ENCODE measurements around the gene POLR2H. TPM values are rescaled to one million over a fixed set of nuclear protein-coding genes. Genes with fewer than 3 reads are reported as not detected.

The POLR2H gene
- total RNA-seq, 1 experiment from 2014 or later = 133 TPM

GRCh38 chr3:184315543-184315867 is 46.0 kb upstream of the POLR2H start:
- POLR2A ChIA-PET = no interaction called here
- ATAC-seq (no peak), DNase-seq (ENCODE audit: low spot score) (no peak)
- peaks cover 22% of the 10 kb centered on the region for H3K36me3 Mint-ChIP-seq
- no peaks in the 10 kb centered on the region for H3K9me3 Mint-ChIP-seq
- peak overlapping the region; percentile 72 for H3K4me3 Mint-ChIP-seq
- TF ChIP-seq GTF2I (CRISPR knock-in tag; conservative IDR thresholded peaks at IDR 0.05) (no peak), ZNF512 (CRISPR knock-in tag; IDR thresholded peaks at IDR 0.05; ENCODE audit: borderline replicate concordance) (no peak), CREB1 (CRISPR knock-in tag; IDR thresholded peaks at IDR 0.05) (no peak), CBFB (CRISPR knock-in tag; IDR thresholded peaks at IDR 0.05; ENCODE audit: low read depth) (no peak), E2F5 (CRISPR knock-in tag; IDR thresholded peaks at IDR 0.05) (no peak), NR1H2 (CRISPR knock-in tag; IDR thresholded peaks at IDR 0.05) (no peak), ZNF121 (CRISPR knock-in tag; IDR thresholded peaks at IDR 0.05) (no peak), SOX15 (CRISPR knock-in tag; IDR thresholded peaks at IDR 0.05) (no peak), HMGXB4 (CRISPR knock-in tag; IDR thresholded peaks at IDR 0.05) (no peak), RORB (CRISPR knock-in tag; IDR thresholded peaks at IDR 0.05) (no peak), ZNF396 (CRISPR knock-in tag; IDR thresholded peaks at IDR 0.05; ENCODE audit: borderline replicate concordance) (no peak), ZNF425 (CRISPR knock-in tag; conservative IDR thresholded peaks at IDR 0.05) (no peak), ESRRA (CRISPR knock-in tag; IDR thresholded peaks at IDR 0.05; ENCODE audit: borderline replicate concordance) (no peak), MXD4 (CRISPR knock-in tag; IDR thresholded peaks at IDR 0.05; ENCODE audit: borderline replicate concordance) (no peak), ETV6 (CRISPR knock-in tag; IDR thresholded peaks at IDR 0.05) (no peak), RELA (CRISPR knock-in tag; IDR thresholded peaks at IDR 0.05; ENCODE audit: borderline replicate concordance) (no peak), ZNF671 (CRISPR knock-in tag; IDR thresholded peaks at IDR 0.05) (no peak)
- TF ChIP-seq, protein P1, sequence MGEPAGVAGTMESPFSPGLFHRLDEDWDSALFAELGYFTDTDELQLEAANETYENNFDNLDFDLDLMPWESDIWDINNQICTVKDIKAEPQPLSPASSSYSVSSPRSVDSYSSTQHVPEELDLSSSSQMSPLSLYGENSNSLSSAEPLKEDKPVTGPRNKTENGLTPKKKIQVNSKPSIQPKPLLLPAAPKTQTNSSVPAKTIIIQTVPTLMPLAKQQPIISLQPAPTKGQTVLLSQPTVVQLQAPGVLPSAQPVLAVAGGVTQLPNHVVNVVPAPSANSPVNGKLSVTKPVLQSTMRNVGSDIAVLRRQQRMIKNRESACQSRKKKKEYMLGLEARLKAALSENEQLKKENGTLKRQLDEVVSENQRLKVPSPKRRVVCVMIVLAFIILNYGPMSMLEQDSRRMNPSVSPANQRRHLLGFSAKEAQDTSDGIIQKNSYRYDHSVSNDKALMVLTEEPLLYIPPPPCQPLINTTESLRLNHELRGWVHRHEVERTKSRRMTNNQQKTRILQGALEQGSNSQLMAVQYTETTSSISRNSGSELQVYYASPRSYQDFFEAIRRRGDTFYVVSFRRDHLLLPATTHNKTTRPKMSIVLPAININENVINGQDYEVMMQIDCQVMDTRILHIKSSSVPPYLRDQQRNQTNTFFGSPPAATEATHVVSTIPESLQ (CRISPR knock-in tag; IDR thresholded peaks at IDR 0.05) = no peak
- TF ChIP-seq, protein P2, sequence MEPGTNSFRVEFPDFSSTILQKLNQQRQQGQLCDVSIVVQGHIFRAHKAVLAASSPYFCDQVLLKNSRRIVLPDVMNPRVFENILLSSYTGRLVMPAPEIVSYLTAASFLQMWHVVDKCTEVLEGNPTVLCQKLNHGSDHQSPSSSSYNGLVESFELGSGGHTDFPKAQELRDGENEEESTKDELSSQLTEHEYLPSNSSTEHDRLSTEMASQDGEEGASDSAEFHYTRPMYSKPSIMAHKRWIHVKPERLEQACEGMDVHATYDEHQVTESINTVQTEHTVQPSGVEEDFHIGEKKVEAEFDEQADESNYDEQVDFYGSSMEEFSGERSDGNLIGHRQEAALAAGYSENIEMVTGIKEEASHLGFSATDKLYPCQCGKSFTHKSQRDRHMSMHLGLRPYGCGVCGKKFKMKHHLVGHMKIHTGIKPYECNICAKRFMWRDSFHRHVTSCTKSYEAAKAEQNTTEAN (CRISPR knock-in tag; IDR thresholded peaks at IDR 0.05) = no peak
- TF ChIP-seq, protein P3, sequence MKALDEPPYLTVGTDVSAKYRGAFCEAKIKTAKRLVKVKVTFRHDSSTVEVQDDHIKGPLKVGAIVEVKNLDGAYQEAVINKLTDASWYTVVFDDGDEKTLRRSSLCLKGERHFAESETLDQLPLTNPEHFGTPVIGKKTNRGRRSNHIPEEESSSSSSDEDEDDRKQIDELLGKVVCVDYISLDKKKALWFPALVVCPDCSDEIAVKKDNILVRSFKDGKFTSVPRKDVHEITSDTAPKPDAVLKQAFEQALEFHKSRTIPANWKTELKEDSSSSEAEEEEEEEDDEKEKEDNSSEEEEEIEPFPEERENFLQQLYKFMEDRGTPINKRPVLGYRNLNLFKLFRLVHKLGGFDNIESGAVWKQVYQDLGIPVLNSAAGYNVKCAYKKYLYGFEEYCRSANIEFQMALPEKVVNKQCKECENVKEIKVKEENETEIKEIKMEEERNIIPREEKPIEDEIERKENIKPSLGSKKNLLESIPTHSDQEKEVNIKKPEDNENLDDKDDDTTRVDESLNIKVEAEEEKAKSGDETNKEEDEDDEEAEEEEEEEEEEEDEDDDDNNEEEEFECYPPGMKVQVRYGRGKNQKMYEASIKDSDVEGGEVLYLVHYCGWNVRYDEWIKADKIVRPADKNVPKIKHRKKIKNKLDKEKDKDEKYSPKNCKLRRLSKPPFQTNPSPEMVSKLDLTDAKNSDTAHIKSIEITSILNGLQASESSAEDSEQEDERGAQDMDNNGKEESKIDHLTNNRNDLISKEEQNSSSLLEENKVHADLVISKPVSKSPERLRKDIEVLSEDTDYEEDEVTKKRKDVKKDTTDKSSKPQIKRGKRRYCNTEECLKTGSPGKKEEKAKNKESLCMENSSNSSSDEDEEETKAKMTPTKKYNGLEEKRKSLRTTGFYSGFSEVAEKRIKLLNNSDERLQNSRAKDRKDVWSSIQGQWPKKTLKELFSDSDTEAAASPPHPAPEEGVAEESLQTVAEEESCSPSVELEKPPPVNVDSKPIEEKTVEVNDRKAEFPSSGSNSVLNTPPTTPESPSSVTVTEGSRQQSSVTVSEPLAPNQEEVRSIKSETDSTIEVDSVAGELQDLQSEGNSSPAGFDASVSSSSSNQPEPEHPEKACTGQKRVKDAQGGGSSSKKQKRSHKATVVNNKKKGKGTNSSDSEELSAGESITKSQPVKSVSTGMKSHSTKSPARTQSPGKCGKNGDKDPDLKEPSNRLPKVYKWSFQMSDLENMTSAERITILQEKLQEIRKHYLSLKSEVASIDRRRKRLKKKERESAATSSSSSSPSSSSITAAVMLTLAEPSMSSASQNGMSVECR (CRISPR knock-in tag; IDR thresholded peaks at IDR 0.05; ENCODE audit: borderline replicate concordance) = no peak
- H3K27me3 Mint-ChIP-seq (ENCODE audit: low read depth) = no peaks in the 10 kb centered on the region
- CTCF ChIA-PET = interaction anchor here (1.4 kb wide), 1 partner anchor 139 kb away, joined by 3 read pairs; no protein-coding TSS in a partner anchor
- H3K27ac Mint-ChIP-seq = peak overlapping the region; percentile 70; the same call in 1 of the 2 replicates
- peaks cover 24% of the 10 kb centered on the region for H3K4me1 Mint-ChIP-seq

Data from WTC11 (cell line).